ENCODE data around the gene FOSL2.

FOSL2 gene

DNA sequence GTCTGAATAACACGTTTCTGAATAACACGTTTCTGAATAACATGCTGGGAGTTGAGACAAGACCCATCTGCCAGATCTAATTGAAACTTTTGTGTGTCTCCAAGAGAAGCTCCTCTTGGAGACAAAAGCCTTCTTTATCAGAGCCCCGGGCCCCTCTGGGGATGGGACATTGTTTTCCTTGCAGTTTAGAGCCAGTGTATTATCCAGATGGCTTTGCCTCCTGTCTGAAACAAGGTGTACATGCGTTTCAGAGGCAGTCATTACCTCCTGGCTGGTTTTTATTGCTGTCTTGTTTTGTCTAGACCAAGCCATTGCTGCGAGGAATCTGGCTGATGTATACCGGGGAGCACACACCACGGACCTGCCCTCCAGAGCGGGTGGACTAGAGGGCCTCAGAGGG lies 7.8 kb downstream of the FOSL2 start:
- Histone ChIP-seq H3K36me3 (ENCODE audit: insufficient read depth, low read length) (peaks cover 30% of the 10 kb centered on the region), H3K27ac (ENCODE audit: low read depth, low read length) (peak overlapping the region; percentile 99), H3K4me3 (ENCODE audit: low read depth in 1 of 2, low read length in 2 of 2) (no peak overlapping the region), H3K9me3 (ENCODE audit: low read length) (no peaks in the 10 kb centered on the region), H3K9ac (ENCODE audit: low read length) (no peak overlapping the region), H3K4me1 (ENCODE audit: insufficient read depth, low read length) (peaks cover 64% of the 10 kb centered on the region), H3K27me3 (ENCODE audit: control insufficient read depth in 1 of 2, insufficient read depth in 2 of 2, low read length in 2 of 2) (no peaks in the 10 kb centered on the region)

DNA sequence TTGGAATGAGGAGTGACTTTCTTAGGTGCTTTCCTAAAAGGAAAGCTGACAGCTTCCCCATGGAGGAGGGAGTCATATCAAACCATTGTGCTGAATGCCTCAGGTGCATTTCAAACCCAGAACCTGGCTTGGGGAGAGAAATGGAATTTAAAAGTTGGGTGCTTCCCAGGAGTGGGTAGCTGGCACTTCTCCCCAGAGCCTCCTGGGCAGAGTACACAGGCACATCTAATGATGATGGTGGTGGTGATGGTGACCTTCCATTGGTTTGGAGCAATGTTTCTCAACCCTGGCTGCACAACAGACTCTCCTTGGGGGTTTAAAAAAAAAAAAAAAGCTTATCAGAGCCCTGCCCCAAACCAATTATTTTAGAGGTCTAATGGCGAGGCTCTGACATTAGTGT lies 8.3 kb downstream of the FOSL2 start:
- no peaks in the 10 kb centered on the region for H3K9me3 ChIP-seq (ENCODE audit: low read length)
- H3K27me3 ChIP-seq (ENCODE audit: control insufficient read depth in 1 of 2, insufficient read depth in 2 of 2, low read length in 2 of 2): no peaks in the 10 kb centered on the region
- H3K9ac ChIP-seq (ENCODE audit: low read length): no peak overlapping the region
- no peak overlapping the region for H3K4me3 ChIP-seq (ENCODE audit: low read depth in 1 of 2, low read length in 2 of 2)
- peaks cover 64% of the 10 kb centered on the region for H3K4me1 ChIP-seq (ENCODE audit: insufficient read depth, low read length)
- H3K27ac ChIP-seq (ENCODE audit: low read depth, low read length): peak overlapping the region; percentile 99
- peaks cover 36% of the 10 kb centered on the region for H3K36me3 ChIP-seq (ENCODE audit: insufficient read depth, low read length)

GRCh38 chr2:28401411-28401810 lies 8.8 kb downstream of the FOSL2 start:
- Histone ChIP-seq H3K27me3 (ENCODE audit: control insufficient read depth in 1 of 2, insufficient read depth in 2 of 2, low read length in 2 of 2) (no peaks in the 10 kb centered on the region), H3K9ac (ENCODE audit: low read length) (no peak overlapping the region), H3K27ac (ENCODE audit: low read depth, low read length) (no peak overlapping the region), H3K9me3 (ENCODE audit: low read length) (no peaks in the 10 kb centered on the region), H3K4me1 (ENCODE audit: insufficient read depth, low read length) (peaks cover 67% of the 10 kb centered on the region), H3K4me3 (ENCODE audit: low read depth in 1 of 2, low read length in 2 of 2) (no peak overlapping the region), H3K36me3 (ENCODE audit: insufficient read depth, low read length) (peaks cover 40% of the 10 kb centered on the region)

GRCh38 chr2:28401948-28402550 lies 9.4 kb downstream of the FOSL2 start:
- H3K9ac ChIP-seq (ENCODE audit: low read length): no peak overlapping the region
- no peaks in the 10 kb centered on the region for H3K27me3 ChIP-seq (ENCODE audit: control insufficient read depth in 1 of 2, insufficient read depth in 2 of 2, low read length in 2 of 2)
- no peaks in the 10 kb centered on the region for H3K9me3 ChIP-seq (ENCODE audit: low read length)
- no peak overlapping the region for H3K4me3 ChIP-seq (ENCODE audit: low read depth in 1 of 2, low read length in 2 of 2)
- peaks cover 47% of the 10 kb centered on the region for H3K36me3 ChIP-seq (ENCODE audit: insufficient read depth, low read length)
- H3K4me1 ChIP-seq (ENCODE audit: insufficient read depth, low read length): peaks cover 73% of the 10 kb centered on the region
- H3K27ac ChIP-seq (ENCODE audit: low read depth, low read length): no peak overlapping the region

DNA sequence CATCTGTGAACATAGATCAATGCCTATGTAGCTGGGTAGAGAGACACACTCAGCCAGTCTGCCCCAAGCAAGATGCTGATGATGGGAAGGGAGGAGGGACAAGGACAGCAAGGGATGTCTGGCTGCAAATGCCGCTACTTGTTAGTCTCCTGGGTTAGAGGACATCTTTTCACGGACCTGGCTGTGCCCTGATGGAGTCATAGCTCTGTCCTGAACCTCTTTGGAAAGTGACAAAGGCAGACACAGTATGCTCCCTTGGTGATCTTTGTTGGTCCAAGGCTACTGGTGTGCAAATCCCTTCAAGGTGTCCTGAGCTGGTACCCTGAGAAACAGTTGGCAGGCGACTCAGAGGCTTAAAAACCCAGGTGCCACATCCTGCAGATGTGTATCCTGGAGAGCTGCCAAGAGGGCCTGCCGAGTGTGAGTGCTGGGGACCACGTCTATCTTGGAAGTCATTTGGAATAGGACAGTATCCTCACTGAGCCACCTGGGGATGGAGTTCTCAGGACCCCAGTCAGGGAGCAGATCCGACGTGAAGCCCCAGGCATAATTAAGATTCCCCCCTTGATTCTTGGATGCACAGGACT lies 10.8 kb downstream of the FOSL2 start:
- Histone ChIP-seq H3K9me3 (ENCODE audit: low read length) (no peaks in the 10 kb centered on the region), H3K27me3 (ENCODE audit: control insufficient read depth in 1 of 2, insufficient read depth in 2 of 2, low read length in 2 of 2) (no peaks in the 10 kb centered on the region), H3K4me1 (ENCODE audit: insufficient read depth, low read length) (peaks cover 69% of the 10 kb centered on the region), H3K9ac (ENCODE audit: low read length) (no peak overlapping the region), H3K27ac (ENCODE audit: low read depth, low read length) (no peak overlapping the region), H3K4me3 (ENCODE audit: low read depth in 1 of 2, low read length in 2 of 2) (no peak overlapping the region), H3K36me3 (ENCODE audit: insufficient read depth, low read length) (peaks cover 61% of the 10 kb centered on the region)

DNA sequence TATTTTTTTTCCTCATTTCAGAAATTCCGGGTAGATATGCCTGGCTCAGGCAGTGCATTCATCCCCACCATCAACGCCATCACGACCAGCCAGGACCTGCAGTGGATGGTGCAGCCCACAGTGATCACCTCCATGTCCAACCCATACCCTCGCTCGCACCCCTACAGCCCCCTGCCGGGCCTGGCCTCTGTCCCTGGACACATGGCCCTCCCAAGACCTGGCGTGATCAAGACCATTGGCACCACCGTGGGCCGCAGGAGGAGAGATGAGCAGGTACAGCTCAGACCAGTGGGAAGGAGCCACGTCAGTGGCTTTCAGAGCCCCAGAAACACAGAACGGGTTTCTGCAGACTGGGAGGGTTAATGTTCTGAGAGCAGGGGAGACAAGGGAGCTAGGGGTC lies 11.4 kb downstream of the FOSL2 start:
- Histone ChIP-seq H3K9me3 (ENCODE audit: low read length) (no peaks in the 10 kb centered on the region), H3K4me1 (ENCODE audit: insufficient read depth, low read length) (peaks cover 63% of the 10 kb centered on the region), H3K9ac (ENCODE audit: low read length) (no peak overlapping the region), H3K4me3 (ENCODE audit: low read depth in 1 of 2, low read length in 2 of 2) (no peak overlapping the region), H3K36me3 (ENCODE audit: insufficient read depth, low read length) (peaks cover 67% of the 10 kb centered on the region), H3K27ac (ENCODE audit: low read depth, low read length) (no peak overlapping the region), H3K27me3 (ENCODE audit: control insufficient read depth in 1 of 2, insufficient read depth in 2 of 2, low read length in 2 of 2) (no peaks in the 10 kb centered on the region)

DNA sequence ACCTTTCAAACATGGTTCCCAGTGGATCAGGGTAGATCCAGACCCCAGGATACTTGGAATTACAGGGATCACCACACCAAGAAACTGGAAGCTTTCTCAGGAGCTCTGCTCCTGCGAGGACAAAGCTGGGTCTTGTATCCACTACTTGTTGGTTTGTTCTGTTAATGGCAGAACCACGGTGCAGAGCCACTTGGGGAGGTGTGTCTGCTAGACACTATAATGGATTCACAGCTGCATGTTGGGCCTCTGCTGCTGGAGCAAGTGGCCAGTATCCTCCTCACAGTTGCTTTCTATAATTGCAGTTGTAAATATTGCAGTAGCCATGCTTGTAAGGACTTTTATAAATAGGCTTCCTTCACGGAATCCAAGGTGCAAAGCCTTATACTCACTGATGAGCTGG lies 12.9 kb downstream of the FOSL2 start:
- H3K9me3 ChIP-seq (ENCODE audit: low read length): no peaks in the 10 kb centered on the region
- peaks cover 82% of the 10 kb centered on the region for H3K36me3 ChIP-seq (ENCODE audit: insufficient read depth, low read length)
- H3K27me3 ChIP-seq (ENCODE audit: control insufficient read depth in 1 of 2, insufficient read depth in 2 of 2, low read length in 2 of 2): no peaks in the 10 kb centered on the region
- H3K9ac ChIP-seq (ENCODE audit: low read length): no peak overlapping the region
- peaks cover 48% of the 10 kb centered on the region for H3K4me1 ChIP-seq (ENCODE audit: insufficient read depth, low read length)
- no peak overlapping the region for H3K4me3 ChIP-seq (ENCODE audit: low read depth in 1 of 2, low read length in 2 of 2)
- no peak overlapping the region for H3K27ac ChIP-seq (ENCODE audit: low read depth, low read length)

DNA sequence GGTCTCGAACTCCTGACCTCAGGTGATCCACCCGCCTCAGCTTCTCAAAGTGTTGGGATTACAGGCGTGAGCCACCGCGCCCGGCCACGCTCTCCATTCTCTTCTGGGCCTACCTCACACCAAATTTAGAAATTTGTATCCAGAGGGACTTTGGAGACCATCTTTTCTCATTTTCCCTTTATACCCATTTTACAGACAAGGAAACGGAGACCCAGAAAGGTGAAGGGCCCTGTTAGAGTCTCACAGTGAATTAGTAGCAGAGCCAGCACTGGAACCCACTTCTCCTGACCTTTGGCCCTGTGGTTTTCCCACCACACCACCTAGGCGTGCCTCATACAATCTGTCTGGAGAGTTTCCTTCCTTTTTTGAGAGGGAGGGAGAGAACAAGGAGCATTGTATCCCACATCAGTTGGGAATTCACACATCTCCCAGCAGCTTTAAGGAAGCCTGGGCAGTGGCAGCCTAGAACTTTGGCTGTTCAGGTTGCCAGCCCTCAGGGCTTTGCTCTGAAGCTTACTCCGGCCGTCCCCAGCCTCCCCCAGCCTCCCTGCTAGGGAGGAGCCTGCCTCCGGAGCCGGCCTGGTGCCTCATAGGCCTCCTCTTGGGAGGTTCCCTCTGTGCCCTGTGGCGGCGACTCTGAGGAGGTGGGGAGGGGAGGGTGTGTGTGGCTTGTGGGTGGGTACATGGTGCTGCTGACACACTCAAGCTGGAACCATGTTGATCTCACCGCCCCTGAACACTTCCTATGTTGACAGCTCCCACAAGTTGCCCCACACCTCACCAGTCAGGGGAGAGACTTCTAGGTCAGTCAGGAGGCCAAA lies 13.8 kb downstream of the FOSL2 start:
- Histone ChIP-seq H3K4me3 (ENCODE audit: low read depth in 1 of 2, low read length in 2 of 2) (no peak overlapping the region), H3K36me3 (ENCODE audit: insufficient read depth, low read length) (peaks cover 90% of the 10 kb centered on the region), H3K27me3 (ENCODE audit: control insufficient read depth in 1 of 2, insufficient read depth in 2 of 2, low read length in 2 of 2) (no peaks in the 10 kb centered on the region), H3K27ac (ENCODE audit: low read depth, low read length) (no peak overlapping the region), H3K9ac (ENCODE audit: low read length) (no peak overlapping the region), H3K4me1 (ENCODE audit: insufficient read depth, low read length) (peaks cover 40% of the 10 kb centered on the region), H3K9me3 (ENCODE audit: low read length) (no peaks in the 10 kb centered on the region)

- no peaks in the 10 kb centered on the region for H3K27me3 ChIP-seq (ENCODE audit: control insufficient read depth in 1 of 2, insufficient read depth in 2 of 2, low read length in 2 of 2)
- no peaks in the 10 kb centered on the region for H3K9me3 ChIP-seq (ENCODE audit: low read length)
- H3K4me3 ChIP-seq (ENCODE audit: low read depth in 1 of 2, low read length in 2 of 2): no peak overlapping the region
- peaks cover 31% of the 10 kb centered on the region for H3K4me1 ChIP-seq (ENCODE audit: insufficient read depth, low read length)
- H3K9ac ChIP-seq (ENCODE audit: low read length): no peak overlapping the region
- no peak overlapping the region for H3K27ac ChIP-seq (ENCODE audit: low read depth, low read length)
- H3K36me3 ChIP-seq (ENCODE audit: insufficient read depth, low read length): peaks cover 95% of the 10 kb centered on the region
These were observed 14.7 kb downstream of the FOSL2 start for GRCh38 chr2:28407131-28407975.

- Histone ChIP-seq H3K27ac (ENCODE audit: low read depth, low read length) (no peak overlapping the region), H3K4me3 (ENCODE audit: low read depth in 1 of 2, low read length in 2 of 2) (no peak overlapping the region), H3K9me3 (ENCODE audit: low read length) (no peaks in the 10 kb centered on the region), H3K27me3 (ENCODE audit: control insufficient read depth in 1 of 2, insufficient read depth in 2 of 2, low read length in 2 of 2) (no peaks in the 10 kb centered on the region), H3K4me1 (ENCODE audit: insufficient read depth, low read length) (peaks cover 31% of the 10 kb centered on the region), H3K9ac (ENCODE audit: low read length) (no peak overlapping the region), H3K36me3 (ENCODE audit: insufficient read depth, low read length) (peaks cover 100% of the 10 kb centered on the region)
These were observed 15.5 kb downstream of the FOSL2 start for GRCh38 chr2:28407976-28408690.
